Measurements from ENCODE around the gene SLIT3.

- TF ChIP-seq CTBP1 (IDR thresholded peaks at IDR 0.05; ENCODE audit: borderline replicate concordance) (no peak), ELF4 (IDR thresholded peaks at IDR 0.05) (no peak), FOXA1 (IDR thresholded peaks at IDR 0.05) (no peak), L3MBTL2 (conservative IDR thresholded peaks at IDR 0.05) (no peak)
Observed at GRCh38 chr5:169104937-169105494, 195.9 kb downstream of the SLIT3 start.
